Lower lobe of right lung (tissue), 2 donors: ENCODE data around the gene MS4A10. TPM values are rescaled to one million over a fixed set of nuclear protein-coding genes. Genes with fewer than 3 reads are reported as not detected.
"Not testable (repeated sequence)": the region's sequence is repeated elsewhere in the genome, so short reads cannot be mapped to it uniquely, and the experiment has no call there.

ENCODE experiments used
- ATAC-seq, 2 donors: fragments of 200-7000 bp; cut with Tn5 transposase; one replicate each; pipeline ENCODE4 v1.9.1; 2020 to 2022; ENCODE audit warnings: mild to moderate bottlenecking in 2 of 2, moderate library complexity in 2 of 2
- DNase-seq: peaks from one replicate; pipeline ENCODE4 v3.0.0-alpha.2; 2020
- H3K27ac ChIP-seq: fragments of 200-600 bp; one replicate; pipeline ENCODE4 v1.8.0; 2022
- H3K27me3 ChIP-seq: fragments of 200-600 bp; one replicate; pipeline ENCODE4 v1.8.0; 2022; ENCODE audit warnings: low read depth
- H3K36me3 ChIP-seq: fragments of 200-600 bp; one replicate; pipeline ENCODE4 v1.8.0; 2022; ENCODE audit warnings: mild to moderate bottlenecking
- H3K4me1 ChIP-seq: fragments of 200-600 bp; one replicate; pipeline ENCODE4 v1.8.0; 2022
- H3K4me3 ChIP-seq: fragments of 200-600 bp; one replicate; pipeline ENCODE4 v1.8.0; 2022; ENCODE audit warnings: mild to moderate bottlenecking
- H3K9me3 ChIP-seq: fragments of 200-600 bp; one replicate; pipeline ENCODE4 v1.8.0; 2022
- CTCF ChIP-seq: fragments of 200-600 bp; IDR thresholded peaks from one replicate; pipeline ENCODE4 v1.8.0; 2022; ENCODE audit warnings: antibody characterized with exemption, mild to moderate bottlenecking
- intact Hi-C: fragments of 100-400 bp; cut with DNase I; formaldehyde crosslinking; loops from one replicate; pipeline ENCODE4 v1.11.0; 2022
- total RNA-seq: library from RNA; stranded (reverse); fragmentation: NEBNext Ultra II Directional; extraction: Animal tissue kit (Norgen Biotek cat#: 25700); gene quantifications from one replicate; pipeline ENCODE4 v1.2.1, GENCODE V29; 2021
- donor health status: DM: no; HTN: yes; CAD: no; lungs with severe emphysema.

MS4A10 gene
- total RNA-seq, 1 donor from 2014 or later = not detected

DNA sequence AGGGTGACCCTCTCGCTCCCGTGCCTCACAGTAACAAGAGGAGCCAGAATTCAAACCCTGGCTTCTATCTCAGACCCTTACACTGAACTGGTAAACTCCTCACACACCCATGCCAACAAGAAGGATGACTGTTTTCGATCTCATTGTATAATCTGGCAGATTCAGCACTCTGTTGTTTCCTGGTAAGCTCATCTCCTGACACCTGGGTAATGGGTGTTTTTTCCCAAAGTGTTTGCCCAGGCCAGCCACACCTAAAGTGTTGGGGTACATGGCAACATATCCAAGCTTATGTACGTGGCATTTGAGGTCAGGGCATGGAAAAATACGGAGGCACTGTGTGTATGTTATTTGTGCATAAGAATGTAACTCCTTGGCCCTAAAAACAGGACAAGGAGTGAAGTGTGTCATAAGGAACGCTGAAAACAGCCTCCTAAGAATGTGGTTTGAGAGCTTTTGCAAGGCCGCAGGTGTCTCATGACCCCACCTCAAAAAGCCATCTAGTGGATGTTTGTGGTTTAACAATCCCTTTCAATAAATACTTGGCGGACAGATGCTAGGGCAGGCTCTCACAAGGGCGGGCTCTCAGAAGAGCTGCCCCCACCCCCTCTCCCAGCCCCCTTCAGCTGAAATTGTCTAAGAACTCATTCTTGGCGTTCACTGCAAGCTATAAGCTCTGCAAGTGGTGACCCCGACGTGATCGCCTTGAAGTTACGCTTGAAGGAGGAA, 28.7 kb upstream of the MS4A10 start, which contains the start of gene MS4A15:
MS4A15 (plus strand) TSS at position 561 of the 726 bp plus-strand sequence. CDS start 6,867 bp downstream, outside the sequence.
- H3K27ac ChIP-seq = peak within 1 kb of the TSS; percentile 46
- DNase-seq (no peak), ATAC-seq (peak; percentile 83 to 84)
- peak within 1 kb of the TSS; percentile 45 for H3K4me3 ChIP-seq
- H3K27me3 ChIP-seq = peaks cover 14% of the 10 kb centered on the region
- TF ChIP-seq CTCF = peak; percentile 41
- H3K36me3 ChIP-seq = no peaks in the 10 kb centered on the region
- H3K4me1 ChIP-seq = peaks cover 3% of the 10 kb centered on the region
- H3K9me3 ChIP-seq = no peaks in the 10 kb centered on the region
- intact Hi-C loops = no loop called here

DNA sequence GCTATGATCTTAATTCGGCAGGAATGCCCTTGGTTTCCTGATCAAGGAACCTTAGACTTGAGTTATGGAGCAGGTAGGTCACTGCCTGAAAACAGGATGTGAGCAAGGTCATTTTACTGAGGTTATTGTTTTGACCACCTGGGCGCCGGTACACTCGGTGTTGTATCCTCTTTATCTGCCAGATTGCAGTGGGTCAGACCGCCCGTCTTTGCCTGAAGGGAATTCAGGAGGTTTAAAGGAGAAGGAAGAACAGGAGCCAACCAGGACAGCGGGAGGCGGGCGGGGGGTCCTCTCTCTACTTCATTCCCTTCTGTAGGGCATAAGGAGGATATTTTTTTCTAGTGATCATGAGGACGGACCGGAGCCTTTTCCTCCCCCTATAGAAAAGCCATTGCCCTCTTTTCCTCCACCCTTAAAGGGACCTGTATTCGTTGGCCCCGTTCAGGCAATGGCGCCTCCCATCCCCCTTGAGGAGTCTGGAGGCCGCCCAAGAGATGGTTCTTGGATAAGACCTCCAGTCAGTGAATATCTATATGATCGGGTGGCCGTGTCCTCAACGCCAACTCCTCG, 27.8 kb upstream of the MS4A10 start:
- Histone ChIP-seq H3K9me3 (no peaks in the 10 kb centered on the region), H3K27ac (peak overlapping the region; percentile 10), H3K36me3 (no peaks in the 10 kb centered on the region), H3K4me1 (peaks cover 3% of the 10 kb centered on the region), H3K4me3 (peak overlapping the region; percentile 45), H3K27me3 (peaks cover 17% of the 10 kb centered on the region)
- DNase-seq (no peak), ATAC-seq (peak in 1 of 2 donors; percentile 5)
- TF ChIP-seq CTCF = no peak
- intact Hi-C loops = no loop called here

GRCh38 chr11:60758671-60759070, 26.5 kb upstream of the MS4A10 start:
- DNase-seq, intact Hi-C loops, H3K36me3 ChIP-seq, H3K4me1 ChIP-seq, H3K9me3 ChIP-seq, H3K27ac ChIP-seq, ATAC-seq: not testable (repeated sequence)
- Histone ChIP-seq H3K4me3 (peak overlapping the region; percentile 45), H3K27me3 (peaks cover 13% of the 10 kb centered on the region)

GRCh38 chr11:60759438-60760225, 25.5 kb upstream of the MS4A10 start:
- Histone ChIP-seq H3K27me3 (peaks cover 11% of the 10 kb centered on the region), H3K4me3 (peak overlapping the region; percentile 45)
- H3K27ac ChIP-seq, H3K36me3 ChIP-seq, H3K9me3 ChIP-seq, intact Hi-C loops, ATAC-seq, DNase-seq, H3K4me1 ChIP-seq: not testable (repeated sequence)

DNA sequence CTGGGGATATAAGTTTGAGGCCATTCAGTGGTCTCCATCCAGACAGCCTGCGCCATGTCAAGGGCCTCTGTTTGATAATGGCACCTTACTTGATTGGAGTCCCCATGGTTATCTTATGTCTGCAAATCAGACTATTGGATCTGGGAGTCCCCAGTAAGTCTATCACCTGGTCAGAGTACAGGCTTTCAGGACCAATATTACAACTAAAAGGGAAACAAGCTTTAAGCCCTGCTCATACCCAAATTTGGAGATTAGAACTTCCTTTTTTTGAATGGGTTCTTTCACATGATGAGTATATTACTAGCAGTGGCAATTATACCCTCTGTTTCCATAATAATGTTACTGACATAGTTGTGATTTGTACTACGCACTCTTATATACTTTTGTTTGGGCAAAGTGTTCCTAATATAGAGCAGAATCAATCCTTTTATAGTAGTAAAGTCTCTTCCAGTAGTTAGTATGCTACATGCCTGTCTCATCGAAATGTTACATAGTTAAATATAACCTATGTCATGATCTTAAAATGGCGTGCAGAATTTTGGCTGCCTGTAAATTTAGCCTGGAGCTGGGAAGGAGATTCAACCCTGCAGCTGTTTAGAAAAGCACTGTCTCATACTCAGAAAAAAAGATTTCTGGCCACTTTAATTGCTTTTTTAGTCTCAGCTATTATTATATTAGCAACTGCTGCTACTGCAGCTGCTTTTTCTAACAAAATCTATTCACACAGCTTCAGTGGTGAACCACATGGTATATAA, 23.5 kb upstream of the MS4A10 start:
- H3K4me1 ChIP-seq = peaks cover 3% of the 10 kb centered on the region
- ATAC-seq (no peak), DNase-seq (no peak)
- H3K4me3 ChIP-seq = peak overlapping the region; percentile 3
- no peaks in the 10 kb centered on the region for H3K9me3 ChIP-seq
- intact Hi-C loops = no loop called here
- no peaks in the 10 kb centered on the region for H3K36me3 ChIP-seq
- no peak overlapping the region for H3K27ac ChIP-seq
- H3K27me3 ChIP-seq = peaks cover 6% of the 10 kb centered on the region
- no peak for TF ChIP-seq CTCF
